Brain microvascular endothelial cell (primary cell): Measurements from ENCODE around the gene TADA3.

Experiments
- DNase-seq: peaks from one replicate; pipeline ENCODE4 v3.0.0-alpha.2; 2020
- H3K27ac ChIP-seq: fragments of 250-450 bp; sonication (Bioruptor Pico); 2 replicates; pipeline ENCODE4 v1.5.1; 2020; ENCODE audit warnings: mild to moderate bottlenecking, moderate library complexity
- H3K27me3 ChIP-seq: fragments of 250-450 bp; sonication (Bioruptor Pico); replicated peaks from 2 replicates; pipeline ENCODE4 v1.5.1; 2020; ENCODE audit warnings: mild to moderate bottlenecking
- H3K36me3 ChIP-seq: fragments of 250-450 bp; sonication (Bioruptor Pico); replicated peaks from 2 replicates; pipeline ENCODE4 v1.5.1; 2020; ENCODE audit warnings: mild to moderate bottlenecking
- H3K4me3 ChIP-seq: 2 replicates; pipeline ENCODE4 v1.5.1; 2011; ENCODE audit warnings: low read depth, mild to moderate bottlenecking, control low read depth, low read length, moderate library complexity
- CTCF ChIP-seq: IDR thresholded peaks from 2 replicates; pipeline ENCODE4 v1.5.1; 2011; ENCODE audit warnings: low read depth, mild to moderate bottlenecking, moderate library complexity, low read length, control low read depth, inconsistent platforms; ENCODE audit errors: missing control alignments
- in situ Hi-C: cut with HindIII; loops from 2 replicates; pipeline ENCODE4 v1.10.0; 2017; ENCODE audit warnings: low sequenced_read_pairs, low pct_ligation_motif_present

Gene TADA3

GRCh38 chr3:9781551-9781950 is 10.7 kb downstream of the TADA3 start:
- in situ Hi-C loops: no loop called here
- no peak for DNase-seq
- Histone ChIP-seq H3K27ac (no peak overlapping the region), H3K36me3 (peaks cover 35% of the 10 kb centered on the region), H3K4me3 (no peak overlapping the region), H3K27me3 (no peaks in the 10 kb centered on the region)
- TF ChIP-seq CTCF: no peak

DNA sequence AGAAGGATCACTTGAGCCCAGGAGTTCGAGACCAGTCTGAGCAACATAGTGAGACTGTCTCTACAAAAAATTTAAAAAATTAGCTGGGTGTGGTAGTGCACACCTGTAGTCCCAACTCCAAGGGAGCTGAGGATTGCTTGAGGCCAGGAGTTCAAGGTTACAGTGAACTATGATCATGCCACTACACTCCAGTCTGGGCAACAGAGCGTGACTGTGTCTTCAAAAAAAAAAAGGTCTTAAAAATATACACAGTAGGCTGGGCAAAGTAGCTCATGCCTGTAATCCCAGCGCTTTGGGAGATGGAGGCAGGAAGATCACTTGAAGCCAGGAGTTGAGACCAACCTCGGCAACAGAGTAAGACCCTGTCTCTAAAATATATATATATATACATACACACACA is 11.4 kb downstream of the TADA3 start:
- H3K27ac ChIP-seq: no peak overlapping the region

GRCh38 chr3:9780458-9780812 is 11.8 kb downstream of the TADA3 start:
- no peak overlapping the region for H3K27ac ChIP-seq
- no peaks in the 10 kb centered on the region for H3K27me3 ChIP-seq
- in situ Hi-C loops: no loop called here
- peaks cover 29% of the 10 kb centered on the region for H3K36me3 ChIP-seq
- no peak for TF ChIP-seq CTCF
- DNase-seq: no peak
- H3K4me3 ChIP-seq: no peak overlapping the region

More for the DNA sequence above, 11.4 kb downstream of the TADA3 start:
- Histone ChIP-seq H3K36me3 (peaks cover 32% of the 10 kb centered on the region), H3K27me3 (no peaks in the 10 kb centered on the region), H3K4me3 (no peak overlapping the region)
- no peak for DNase-seq
- no peak for TF ChIP-seq CTCF
- in situ Hi-C loops: no loop called here

DNA sequence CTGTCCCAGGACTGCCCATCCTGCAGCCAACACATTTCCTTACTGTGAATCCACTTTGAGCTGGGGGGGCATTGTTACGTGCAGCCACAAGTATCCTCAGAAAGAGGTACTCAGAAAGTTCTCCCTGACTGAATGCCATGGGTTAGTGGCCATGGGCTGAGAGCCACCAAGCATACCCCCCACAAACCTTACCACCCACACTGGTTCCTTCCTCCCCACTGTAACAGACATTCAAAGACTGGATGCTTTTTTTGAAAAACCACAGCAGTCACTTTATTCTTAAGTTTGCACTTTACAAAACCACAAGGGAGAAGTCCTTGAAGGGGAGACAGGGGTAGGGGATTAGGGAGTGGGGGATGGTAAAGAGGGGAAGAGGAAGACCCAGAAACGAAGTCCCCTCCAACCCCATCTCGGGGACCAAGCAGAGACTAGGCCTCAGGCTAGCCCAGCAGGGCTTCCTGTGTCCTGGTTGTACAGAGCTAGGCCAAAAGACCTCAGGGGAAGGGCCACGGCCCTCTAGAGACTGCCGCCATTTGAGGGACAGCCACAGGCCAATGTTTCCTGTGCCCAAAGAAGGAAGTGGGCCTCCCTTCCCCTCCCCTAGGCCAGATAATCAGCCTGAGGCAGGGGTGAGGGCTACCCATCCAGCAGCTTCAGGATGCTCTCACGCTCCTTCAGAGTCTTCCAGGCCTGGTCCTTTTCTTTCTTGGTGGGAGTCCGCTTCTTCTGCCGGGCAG is 12.4 kb downstream of the TADA3 start:
- Histone ChIP-seq H3K36me3 (peaks cover 23% of the 10 kb centered on the region), H3K27me3 (no peaks in the 10 kb centered on the region), H3K4me3 (no peak overlapping the region), H3K27ac (no peak overlapping the region)
- no peak for DNase-seq
- in situ Hi-C loops: no loop called here
- TF ChIP-seq CTCF: no peak

DNA sequence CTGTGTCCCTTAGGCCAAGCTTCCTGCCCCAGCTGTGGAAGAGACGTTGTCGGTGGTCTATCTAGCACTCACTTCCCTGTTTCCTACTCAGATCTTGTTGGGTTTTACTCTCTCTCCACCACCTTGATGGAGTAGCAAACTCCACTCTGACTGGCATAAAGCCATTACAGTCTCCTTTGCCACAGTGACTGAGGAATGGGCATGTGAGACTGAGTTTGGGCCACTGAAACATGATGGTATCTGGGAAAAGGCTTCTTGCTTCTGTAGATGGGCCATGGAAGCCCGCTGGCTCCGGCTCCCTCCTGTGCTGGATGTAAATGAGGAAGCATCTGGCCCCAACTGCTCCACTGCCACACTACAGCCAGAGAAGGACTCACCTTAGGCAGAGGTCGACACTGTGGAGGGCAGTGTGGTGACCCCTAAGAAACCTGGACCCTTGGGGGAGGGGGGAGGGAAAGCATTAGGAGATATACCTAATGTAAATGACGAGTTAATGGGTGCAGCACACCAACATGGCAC is 13.1 kb downstream of the TADA3 start:
- TF ChIP-seq CTCF: no peak
- Histone ChIP-seq H3K27ac (no peak overlapping the region), H3K27me3 (no peaks in the 10 kb centered on the region), H3K36me3 (peaks cover 20% of the 10 kb centered on the region), H3K4me3 (no peak overlapping the region)
- DNase-seq: no peak
- in situ Hi-C loops: no loop called here
